ENCODE data around the gene CRACR2A. TPM values are rescaled to one million over a fixed set of nuclear protein-coding genes. Genes with fewer than 3 reads are reported as not detected.

Gene CRACR2A
- total RNA-seq, 4 donors from 2014 or later: 2.2 to 11.8 (median 5.0) TPM

- no peak for DNase-seq (ENCODE audit: low spot score)
- no peak for TF ChIP-seq CTCF (IDR thresholded peaks at IDR 0.05)
- ATAC-seq (ENCODE audit: low FRiP score): no peak
These were observed 84.3 kb downstream of the CRACR2A start for GRCh38 chr12:3668479-3669165.

GRCh38 chr12:3667485-3667884 lies 85.4 kb downstream of the CRACR2A start:
- no peak for DNase-seq (ENCODE audit: low spot score)
- ATAC-seq (ENCODE audit: low FRiP score): no peak
- no peak for TF ChIP-seq CTCF (IDR thresholded peaks at IDR 0.05)

GRCh38 chr12:3666441-3666840 lies 86.5 kb downstream of the CRACR2A start:
- TF ChIP-seq CTCF (IDR thresholded peaks at IDR 0.05): no peak
- DNase-seq (ENCODE audit: low spot score) (no peak), ATAC-seq (ENCODE audit: low FRiP score) (no peak)

GRCh38 chr12:3662521-3662921 lies 90.4 kb downstream of the CRACR2A start:
- ATAC-seq (ENCODE audit: low FRiP score) (no peak), DNase-seq (ENCODE audit: low spot score) (no peak)
- TF ChIP-seq CTCF (IDR thresholded peaks at IDR 0.05): no peak

GRCh38 chr12:3661028-3661427 lies 91.9 kb downstream of the CRACR2A start:
- ATAC-seq (ENCODE audit: low FRiP score) (no peak), DNase-seq (ENCODE audit: low spot score) (no peak)
- no peak for TF ChIP-seq CTCF (IDR thresholded peaks at IDR 0.05)

- DNase-seq (ENCODE audit: low spot score): no peak
- no peak for TF ChIP-seq CTCF (IDR thresholded peaks at IDR 0.05)
- no peak for ATAC-seq (ENCODE audit: low FRiP score)
These were observed 94.4 kb downstream of the CRACR2A start for GRCh38 chr12:3658327-3659163.

Data from omental fat pad (tissue), 4 donors.